ENCODE measurements around the gene TINAGL1.

Gene TINAGL1

GRCh38 chr1:31569596-31570173 lies 6.6 kb upstream of the TINAGL1 start:
- no peak for DNase-seq

- no peak for DNase-seq
These were observed 6.1 kb upstream of the TINAGL1 start for GRCh38 chr1:31570228-31570627.

- no peak for DNase-seq
These were observed 5.4 kb upstream of the TINAGL1 start for GRCh38 chr1:31570906-31571305.

GRCh38 chr1:31571340-31572295 lies 4.7 kb upstream of the TINAGL1 start:
- DNase-seq: peak; percentile 36

- DNase-seq: no peak
These were observed 3.8 kb upstream of the TINAGL1 start for GRCh38 chr1:31572323-31573104.

GRCh38 chr1:31573261-31573660 lies 3.1 kb upstream of the TINAGL1 start:
- no peak for DNase-seq

- peak; percentile 73 for DNase-seq
These were observed 1.5 kb upstream of the TINAGL1 start for GRCh38 chr1:31574749-31575368.

GRCh38 chr1:31575369-31576140 lies 760 bp upstream of the TINAGL1 start:
- no peak for DNase-seq

- no peak for DNase-seq
These were observed 584 bp downstream of the TINAGL1 start for GRCh38 chr1:31576743-31577455.

GRCh38 chr1:31577515-31578192 lies 1.3 kb downstream of the TINAGL1 start:
- no peak for DNase-seq

GRCh38 chr1:31579374-31579773 lies 3.1 kb downstream of the TINAGL1 start:
- no peak for DNase-seq

GRCh38 chr1:31580513-31580870 lies 4.2 kb downstream of the TINAGL1 start:
- no peak for DNase-seq

- DNase-seq: no peak
These were observed 4.7 kb downstream of the TINAGL1 start for GRCh38 chr1:31580891-31581603.

GRCh38 chr1:31581821-31582810 lies 5.8 kb downstream of the TINAGL1 start:
- no peak for DNase-seq

GRCh38 chr1:31583082-31583994 lies 7.0 kb downstream of the TINAGL1 start:
- no peak for DNase-seq

GRCh38 chr1:31583995-31584868 lies 7.9 kb downstream of the TINAGL1 start:
- DNase-seq: no peak
